HEK293T (cell line): ENCODE data around the gene ERC2.

Experiments used
- ARNT ChIP-seq: fragments of 450-650 bp; IDR thresholded peaks from 2 replicates; pipeline ENCODE4 v1.6.1; 2017; ENCODE audit warnings: mild to moderate bottlenecking
- BHLHE40 ChIP-seq: fragments of 450-650 bp; IDR thresholded peaks from 2 replicates; pipeline ENCODE4 v1.6.1; 2016; ENCODE audit warnings: mild to moderate bottlenecking, moderate library complexity, borderline replicate concordance
- ELF4 ChIP-seq: fragments of 450-650 bp; IDR thresholded peaks from 2 replicates; pipeline ENCODE4 v1.6.1; 2017; ENCODE audit warnings: antibody characterized with exemption
- FOXA1 ChIP-seq: fragments of 450-650 bp; IDR thresholded peaks from 2 replicates; pipeline ENCODE4 v1.6.1; 2016; ENCODE audit warnings: mild to moderate bottlenecking
- FOXK2 ChIP-seq: fragments of 450-650 bp; IDR thresholded peaks from 2 replicates; pipeline ENCODE4 v1.6.1; 2016; ENCODE audit warnings: mild to moderate bottlenecking
- HDGF ChIP-seq: fragments of 450-650 bp; IDR thresholded peaks from 2 replicates; pipeline ENCODE4 v1.6.1; 2017; ENCODE audit warnings: antibody characterized with exemption, borderline replicate concordance
- LEF1 ChIP-seq: fragments of 450-650 bp; IDR thresholded peaks from 2 replicates; pipeline ENCODE4 v1.6.1; 2017; ENCODE audit warnings: mild to moderate bottlenecking, borderline replicate concordance
- SP1 ChIP-seq: fragments of 450-650 bp; IDR thresholded peaks from 2 replicates; pipeline ENCODE4 v1.6.1; 2017
- TARDBP ChIP-seq: fragments of 450-650 bp; IDR thresholded peaks from 2 replicates; pipeline ENCODE4 v1.6.1; 2016
- ZNF384 ChIP-seq: fragments of 450-650 bp; IDR thresholded peaks from 2 replicates; pipeline ENCODE4 v1.6.1; 2016
- TF ChIP-seq, protein P1 (sequence below): fragments of 450-650 bp; IDR thresholded peaks from 2 replicates; pipeline ENCODE4 v1.6.1; 2016

DNA sequence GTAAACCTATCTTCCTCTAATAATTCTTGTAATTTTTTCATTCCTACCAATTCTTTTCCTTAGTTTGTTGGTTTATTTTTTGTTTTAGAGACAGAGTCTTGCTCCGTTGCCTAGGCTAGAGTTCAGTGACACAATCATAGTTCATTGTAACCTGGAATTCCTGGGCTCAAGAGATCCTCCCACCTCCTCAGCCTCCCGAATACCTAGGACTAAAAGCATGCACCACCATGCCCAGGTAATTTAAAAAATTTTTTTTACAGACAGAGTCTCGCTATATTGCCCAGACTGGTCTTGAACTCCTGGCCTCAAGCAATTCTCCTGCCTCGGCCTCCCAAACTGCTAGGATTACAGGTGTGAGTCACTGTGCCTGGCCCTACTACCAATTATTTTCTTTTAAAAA is 220.2 kb downstream of the ERC2 start:
- no peak for TF ChIP-seq TARDBP
- TF ChIP-seq ARNT, result no peak
- no peak for TF ChIP-seq FOXK2
- no peak for TF ChIP-seq HDGF
- no peak for TF ChIP-seq ELF4
- TF ChIP-seq ZNF384, result no peak
- no peak for TF ChIP-seq BHLHE40
- TF ChIP-seq, protein P1, sequence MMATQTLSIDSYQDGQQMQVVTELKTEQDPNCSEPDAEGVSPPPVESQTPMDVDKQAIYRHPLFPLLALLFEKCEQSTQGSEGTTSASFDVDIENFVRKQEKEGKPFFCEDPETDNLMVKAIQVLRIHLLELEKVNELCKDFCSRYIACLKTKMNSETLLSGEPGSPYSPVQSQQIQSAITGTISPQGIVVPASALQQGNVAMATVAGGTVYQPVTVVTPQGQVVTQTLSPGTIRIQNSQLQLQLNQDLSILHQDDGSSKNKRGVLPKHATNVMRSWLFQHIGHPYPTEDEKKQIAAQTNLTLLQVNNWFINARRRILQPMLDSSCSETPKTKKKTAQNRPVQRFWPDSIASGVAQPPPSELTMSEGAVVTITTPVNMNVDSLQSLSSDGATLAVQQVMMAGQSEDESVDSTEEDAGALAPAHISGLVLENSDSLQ, result no peak
- no peak for TF ChIP-seq SP1
- TF ChIP-seq FOXA1, result no peak
- no peak for TF ChIP-seq LEF1
